Adrenal gland (tissue), 12 donors: ENCODE data around the gene ST6GALNAC3. TPM values are rescaled to one million over a fixed set of nuclear protein-coding genes. Genes with fewer than 3 reads are reported as not detected.

ENCODE experiments used
- DNase-seq, 7 donors: peaks; one replicate each; pipeline ENCODE4 v3.0.0-alpha.2; 2019 to 2020
- H3K27ac ChIP-seq, 5 donors: fragments of 200-600 bp; sonication (generic) in 4 of 5; 1 replicate in 3 of 5; 2 replicates in 2 of 5; pipeline versions ENCODE4 v1.5.1 to v1.8.0; 2016 to 2020; ENCODE audit warnings: mild to moderate bottlenecking in 1 of 5
- H3K27me3 ChIP-seq: fragments of 200-600 bp; 2 replicates; pipeline ENCODE4 v1.8.0; 2021
- H3K36me3 ChIP-seq, 2 donors: fragments of 200-600 bp; replicated peaks in 1 of 2; 1 replicate in 1 of 2; 2 replicates in 1 of 2; pipeline versions ENCODE4 v1.5.1 to v1.8.0; 2018 to 2022
- H3K4me1 ChIP-seq, 2 donors: fragments of 200-600 bp; replicated peaks in 1 of 2; 1 replicate in 1 of 2; 2 replicates in 1 of 2; pipeline versions ENCODE4 v1.5.1 to v1.8.0; 2018 to 2021
- H3K4me3 ChIP-seq, 4 donors: fragments of 200-600 bp; sonication (generic) in 3 of 4; one replicate each; pipeline ENCODE4 v1.5.1; 2016 to 2018
- H3K9me3 ChIP-seq, 3 donors: fragments of 200-600 bp; sonication (generic) in 1 of 3; replicated peaks in 1 of 3; 1 replicate in 2 of 3; 2 replicates in 1 of 3; pipeline versions ENCODE4 v1.5.1 to v1.8.0; 2016 to 2021
- CTCF ChIP-seq, 6 experiments: fragments of 450-650 bp in 4 of 6; fragments of 200-600 bp in 2 of 6; sonication (generic) in 1 of 6; IDR thresholded peaks; 1 replicate in 5 of 6; 2 replicates in 1 of 6; pipeline versions ENCODE4 v1.5.1 to v1.8.0; 2016 to 2021; ENCODE audit warnings: antibody characterized with exemption in 6 of 6, mild to moderate bottlenecking in 2 of 6, moderate library complexity in 1 of 6
- POLR2A ChIP-seq, 2 donors: fragments of 450-650 bp; IDR thresholded peaks; one replicate each; pipeline ENCODE4 v1.6.1; 2017; ENCODE audit warnings: antibody characterized with exemption in 2 of 2, mild to moderate bottlenecking in 2 of 2, moderate library complexity in 1 of 2
- WGBS, 4 donors: extraction: QIAGEN DNeasy Blood & Tissue Kit in 2 of 4; methylation state at CpG; one replicate each; pipeline versions ENCODE4 v1.1.5 to v1.1.7; 2013 to 2017; 5-methylcytosine and 5-hydroxymethylcytosine counted together
- intact Hi-C, 2 donors: fragments of 100-400 bp; cut with DNase I; formaldehyde crosslinking; loops; one replicate each; pipeline versions ENCODE4 v1.14.1 to v1.15.0; 2022 to 2023
- polyA plus RNA-seq, 3 donors: library from polyadenylated mRNA; stranded (reverse); fragments of 200-250 nt in 2 of 3; fragments of 350-450 nt in 1 of 3; fragmentation: Illumina TruSeq in 1 of 3; extraction: RNeasy Lipid Tissue Mini Kit (QIAGEN cat#74804) in 1 of 3; gene quantifications; one replicate each; pipeline ENCODE4 v1.2.3, GENCODE V29; 2013 to 2014
- total RNA-seq, 9 donors: library from RNA; depleted of rRNA in 4 of 9; stranded (reverse); fragments of >200 nt in 4 of 9; fragments of 120-200 nt in 1 of 9; fragmentation: NEBNext Ultra II Directional in 1 of 9; extraction: Animal tissue kit (Norgen Biotek cat#: 25700) in 1 of 9; gene quantifications; one replicate each; pipeline versions ENCODE4 v1.1.0 to v1.2.4, GENCODE V29; 2013 to 2023
- donor health status: healthy with polysubstance abuse.
- donor health status: Bipolar disorder and iron deficiency.
- donor health status: DM: yes; HTN: yes; CAD: no.
- donor health status: DM: no; HTN: no; CAD: no.
- donor health status: DM: no; HTN: no; CAD: no.
- donor health status: DM: yes; HTN: yes; CAD: no.

The ST6GALNAC3 gene
- total and polyA plus RNA-seq, 12 donors, result 1.4 to 11.5 (median 5.9) TPM

- Histone ChIP-seq H3K27ac (no peak overlapping the region), H3K4me3 (no peak overlapping the region), H3K9me3 (no peaks in the 10 kb centered on the region), H3K27me3 (no peaks in the 10 kb centered on the region), H3K36me3 (no peaks in the 10 kb centered on the region), H3K4me1 (no peaks in the 10 kb centered on the region)
- 29 to 48% (median 40%) methylated on average over 4 of the region's 4 CpGs for WGBS, 4 donors
- DNase-seq, result peak in 2 of 7 donors; percentile 6 to 13
- TF ChIP-seq CTCF (IDR thresholded peaks at IDR 0.05) (no peak), POLR2A (IDR thresholded peaks at IDR 0.05) (no peak)
- intact Hi-C loops, result no loop called here
Observed at GRCh38 chr1:76343356-76343755, 268.8 kb downstream of the ST6GALNAC3 start.

- H3K27me3 ChIP-seq, result no peaks in the 10 kb centered on the region
- no peaks in the 10 kb centered on the region for H3K36me3 ChIP-seq
- no peak for TF ChIP-seq POLR2A (IDR thresholded peaks at IDR 0.05)
- TF ChIP-seq CTCF (IDR thresholded peaks at IDR 0.05), result no peak
- H3K4me3 ChIP-seq, result no peak overlapping the region
- 72 to 81% (median 77%) methylated on average over 3 of the region's 3 CpGs for WGBS, 4 donors
- no peak overlapping the region for H3K27ac ChIP-seq
- intact Hi-C loops, result no loop called here
- DNase-seq, result no peak
- H3K4me1 ChIP-seq, result no peaks in the 10 kb centered on the region
- H3K9me3 ChIP-seq, result no peaks in the 10 kb centered on the region
Observed at GRCh38 chr1:76351655-76352054, 277.1 kb downstream of the ST6GALNAC3 start.

GRCh38 chr1:76352741-76353435 is 278.3 kb downstream of the ST6GALNAC3 start:
- intact Hi-C loops, result no loop called here
- Histone ChIP-seq H3K27ac (no peak overlapping the region), H3K9me3 (no peaks in the 10 kb centered on the region), H3K4me1 (no peaks in the 10 kb centered on the region), H3K27me3 (no peaks in the 10 kb centered on the region), H3K4me3 (no peak overlapping the region), H3K36me3 (no peaks in the 10 kb centered on the region)
- WGBS, 4 donors, result 86 to 92% (median 91%) methylated on average over 5 of the region's 5 CpGs
- no peak for TF ChIP-seq POLR2A (IDR thresholded peaks at IDR 0.05)
- TF ChIP-seq CTCF (IDR thresholded peaks at IDR 0.05), result no peak
- no peak for DNase-seq

- no peak for DNase-seq
- intact Hi-C loops, result no loop called here
- H3K4me1 ChIP-seq, result no peaks in the 10 kb centered on the region
- H3K9me3 ChIP-seq, result no peaks in the 10 kb centered on the region
- no peaks in the 10 kb centered on the region for H3K36me3 ChIP-seq
- 91 to 96% (median 93%) methylated on average over 3 of the region's 3 CpGs for WGBS, 4 donors
- no peak overlapping the region for H3K27ac ChIP-seq
- no peak for TF ChIP-seq CTCF (IDR thresholded peaks at IDR 0.05)
- TF ChIP-seq POLR2A (IDR thresholded peaks at IDR 0.05), result no peak
- H3K27me3 ChIP-seq, result no peaks in the 10 kb centered on the region
- no peak overlapping the region for H3K4me3 ChIP-seq
Observed at GRCh38 chr1:76354236-76354635, 279.7 kb downstream of the ST6GALNAC3 start.
